HUES64 (cell line): ENCODE results near the gene CYFIP1.
A peak's percentile ranks its signal among the peaks of the same experiment; 100 is the strongest.

Source experiments
- H3K27ac ChIP-seq: 2 replicates; pipeline ENCODE4 v1.7.0; 2013; ENCODE audit warnings: low read depth, low read length, inconsistent platforms
- H3K27me3 ChIP-seq: 2 replicates; pipeline ENCODE4 v1.6.1; 2013; ENCODE audit warnings: mild to moderate bottlenecking, low read length; ENCODE audit not compliant: insufficient read depth
- H3K36me3 ChIP-seq: 2 replicates; pipeline ENCODE4 v1.6.1; 2013; ENCODE audit warnings: mild to moderate bottlenecking, low read length; ENCODE audit not compliant: insufficient read depth
- H3K4me1 ChIP-seq: 2 replicates; pipeline ENCODE4 v1.6.1; 2013; ENCODE audit warnings: mild to moderate bottlenecking, low read length, moderate library complexity; ENCODE audit not compliant: insufficient read depth
- H3K4me3 ChIP-seq: 2 replicates; pipeline ENCODE4 v1.5.1; 2013; ENCODE audit warnings: mild to moderate bottlenecking, low read length, moderate library complexity
- H3K9ac ChIP-seq: 2 replicates; pipeline ENCODE4 v1.6.1; 2013; ENCODE audit warnings: mild to moderate bottlenecking, low read depth, low read length
- H3K9me3 ChIP-seq: 2 replicates; pipeline ENCODE4 v1.6.1; 2013; ENCODE audit warnings: low read depth, low read length; ENCODE audit not compliant: insufficient read depth
- WGBS: fragments of 150-250, 120-280 bp; methylation state at CpG from one replicate; pipeline ENCODE4 v1.1.7; 2013; ENCODE audit warnings: missing lambda C conversion rate; 5-methylcytosine and 5-hydroxymethylcytosine counted together

CYFIP1 gene

DNA sequence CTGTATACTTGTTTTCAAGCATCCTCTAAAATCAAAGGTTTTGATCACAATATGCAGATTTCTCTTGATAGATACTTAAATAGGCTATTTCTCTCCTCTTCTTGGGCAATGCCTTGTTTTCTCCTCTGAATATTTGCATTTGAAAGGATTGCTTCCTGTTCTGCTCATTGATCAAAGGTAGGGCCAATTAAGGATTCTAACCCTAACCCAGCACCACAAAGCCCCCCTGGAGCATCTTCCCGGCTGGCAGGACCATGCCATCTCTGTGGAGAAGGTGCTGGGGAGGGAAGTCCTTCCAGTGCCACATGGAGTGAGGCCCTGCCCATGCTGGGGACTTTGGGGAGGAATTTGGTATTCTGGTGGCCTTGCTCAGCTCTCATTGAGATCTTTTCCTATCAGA is 153.0 kb downstream of the CYFIP1 start:
- H3K4me3 ChIP-seq = no peak overlapping the region
- peaks cover 26% of the 10 kb centered on the region for H3K36me3 ChIP-seq
- peaks cover 25% of the 10 kb centered on the region for H3K4me1 ChIP-seq
- WGBS = 0% methylated on average over 1 of the region's 1 CpG
- H3K27ac ChIP-seq = peak overlapping the region; percentile 46; the same call in 1 of the 2 replicates
- no peaks in the 10 kb centered on the region for H3K9me3 ChIP-seq
- H3K9ac ChIP-seq = no peak overlapping the region
- no peaks in the 10 kb centered on the region for H3K27me3 ChIP-seq

DNA sequence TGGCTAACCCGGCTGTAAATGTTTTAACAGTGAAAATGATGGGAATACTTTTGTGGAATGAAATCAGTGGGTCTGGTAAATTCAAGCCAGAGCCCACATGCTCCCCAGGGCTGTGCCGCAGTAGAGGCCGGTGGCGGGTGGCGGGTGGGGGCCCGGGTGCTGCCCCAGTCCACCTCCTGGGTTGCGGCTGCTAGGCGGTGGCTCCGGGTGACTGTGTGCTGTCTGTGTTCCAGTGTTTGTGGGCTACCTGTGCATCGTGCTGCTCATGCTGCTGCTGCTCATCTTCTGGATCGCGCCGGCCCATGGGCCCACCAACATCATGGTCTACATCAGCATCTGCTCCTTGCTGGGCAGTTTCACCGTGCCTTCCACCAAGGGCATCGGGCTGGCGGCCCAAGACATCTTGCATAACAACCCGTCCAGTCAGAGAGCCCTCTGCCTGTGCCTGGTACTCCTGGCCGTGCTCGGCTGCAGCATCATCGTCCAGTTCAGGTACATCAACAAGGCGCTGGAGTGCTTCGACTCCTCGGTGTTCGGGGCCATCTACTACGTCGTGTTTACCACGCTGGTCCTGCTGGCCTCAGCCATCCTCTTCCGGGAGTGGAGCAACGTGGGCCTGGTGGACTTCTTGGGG is 156.6 kb downstream of the CYFIP1 start:
- Histone ChIP-seq H3K9me3 (no peaks in the 10 kb centered on the region), H3K4me1 (peaks cover 22% of the 10 kb centered on the region), H3K36me3 (peaks cover 42% of the 10 kb centered on the region), H3K27ac (no peak overlapping the region), H3K4me3 (no peak overlapping the region), H3K9ac (no peak overlapping the region), H3K27me3 (no peaks in the 10 kb centered on the region)
- 97% methylated on average over 29 of the region's 29 CpGs for WGBS

DNA sequence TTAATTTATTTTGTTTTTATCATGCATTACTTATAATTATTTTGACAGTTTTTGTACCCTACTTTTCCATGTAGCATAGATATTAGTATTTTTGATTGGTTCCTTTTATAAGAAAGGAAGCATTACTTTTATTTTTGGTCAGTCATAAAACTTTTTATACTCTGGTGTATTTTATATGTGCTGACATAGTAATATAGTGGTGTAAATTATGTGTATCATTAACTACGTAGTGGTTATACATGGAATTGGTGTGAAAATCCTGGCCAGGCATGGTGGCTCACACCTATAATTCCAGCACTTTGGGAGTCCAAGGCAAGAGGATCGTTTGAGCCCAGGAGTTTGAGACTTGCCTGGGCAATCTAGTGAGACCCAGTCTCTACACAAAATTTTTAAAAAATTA is 160.5 kb downstream of the CYFIP1 start:
- no peaks in the 10 kb centered on the region for H3K27me3 ChIP-seq
- H3K36me3 ChIP-seq = peaks cover 32% of the 10 kb centered on the region
- 92% methylated on average over 2 of the region's 2 CpGs for WGBS
- H3K9me3 ChIP-seq = no peaks in the 10 kb centered on the region
- no peaks in the 10 kb centered on the region for H3K4me1 ChIP-seq
- H3K9ac ChIP-seq = no peak overlapping the region
- no peak overlapping the region for H3K4me3 ChIP-seq
- H3K27ac ChIP-seq = no peak overlapping the region
